Fibroblast of peridontal ligament (primary cell): Measurements from ENCODE around the gene HMG20A.
"Not testable (repeated sequence)": the region's sequence is repeated elsewhere in the genome, so short reads cannot be mapped to it uniquely, and the experiment has no call there.

Source experiments
- DNase-seq: peaks from one replicate; pipeline ENCODE4 v3.0.0-alpha.2; 2010; ENCODE audit errors: extremely low read depth

The HMG20A gene

GRCh38 chr15:77406846-77407245, 13.8 kb upstream of the HMG20A start:
- no peak for DNase-seq

DNA sequence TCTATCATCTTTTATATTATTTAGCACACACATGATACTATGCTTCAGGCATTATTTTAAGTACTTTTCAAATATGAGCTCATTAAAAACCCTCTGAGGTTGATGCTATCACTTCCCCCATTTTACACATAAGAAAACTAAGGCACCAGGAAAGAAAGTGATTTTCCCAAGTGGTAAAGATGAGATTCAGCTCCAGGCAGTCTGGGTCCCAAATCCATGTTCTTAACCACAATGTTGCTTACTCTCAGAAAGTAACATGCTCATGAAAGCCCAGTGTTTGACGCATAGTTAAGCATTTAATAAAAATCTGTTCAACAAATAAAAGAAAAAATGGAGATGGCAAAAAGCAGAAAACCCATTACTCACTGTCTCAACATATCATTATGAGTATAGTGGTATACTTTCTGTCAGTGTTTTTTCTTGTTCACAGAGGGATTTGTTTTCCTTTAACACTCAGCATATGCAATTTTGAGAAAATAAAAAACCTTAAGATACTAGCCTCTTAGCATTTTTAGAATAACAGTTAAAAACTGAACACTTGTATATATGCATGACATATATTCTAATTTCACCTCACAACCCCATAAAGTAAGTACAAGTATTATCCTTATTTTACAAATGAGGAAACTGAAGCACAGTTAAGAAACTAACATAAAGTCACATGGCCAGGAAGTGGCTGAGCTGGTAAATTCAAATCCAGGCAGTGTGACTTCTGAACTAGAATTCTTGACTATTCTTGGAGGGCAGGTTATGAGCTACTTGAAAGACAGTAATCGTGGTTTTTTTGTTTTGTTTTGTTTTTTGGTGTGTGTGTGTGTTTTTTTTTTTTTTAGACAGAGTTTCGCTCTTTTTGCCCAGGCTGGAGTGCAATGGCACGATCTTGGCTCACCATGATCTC, 11.2 kb upstream of the HMG20A start:
- DNase-seq, result no peak

DNA sequence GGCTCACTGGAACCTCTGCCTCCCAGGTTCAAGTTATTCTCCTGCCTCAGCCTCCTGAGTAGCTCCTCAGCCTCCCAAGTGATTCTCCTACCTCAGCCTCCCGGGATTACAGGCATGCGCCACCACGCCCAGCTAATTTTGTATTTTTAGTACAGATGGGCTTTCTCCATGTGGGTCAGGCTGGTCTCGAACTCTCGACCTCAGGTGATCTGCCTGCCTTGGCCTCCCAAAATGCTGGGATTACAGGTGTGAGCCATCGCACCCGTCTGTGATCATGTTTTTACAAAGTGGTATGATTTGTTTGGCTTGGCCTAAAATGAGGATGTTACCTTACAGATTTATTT, 10.6 kb upstream of the HMG20A start:
- not testable (repeated sequence) for DNase-seq

DNA sequence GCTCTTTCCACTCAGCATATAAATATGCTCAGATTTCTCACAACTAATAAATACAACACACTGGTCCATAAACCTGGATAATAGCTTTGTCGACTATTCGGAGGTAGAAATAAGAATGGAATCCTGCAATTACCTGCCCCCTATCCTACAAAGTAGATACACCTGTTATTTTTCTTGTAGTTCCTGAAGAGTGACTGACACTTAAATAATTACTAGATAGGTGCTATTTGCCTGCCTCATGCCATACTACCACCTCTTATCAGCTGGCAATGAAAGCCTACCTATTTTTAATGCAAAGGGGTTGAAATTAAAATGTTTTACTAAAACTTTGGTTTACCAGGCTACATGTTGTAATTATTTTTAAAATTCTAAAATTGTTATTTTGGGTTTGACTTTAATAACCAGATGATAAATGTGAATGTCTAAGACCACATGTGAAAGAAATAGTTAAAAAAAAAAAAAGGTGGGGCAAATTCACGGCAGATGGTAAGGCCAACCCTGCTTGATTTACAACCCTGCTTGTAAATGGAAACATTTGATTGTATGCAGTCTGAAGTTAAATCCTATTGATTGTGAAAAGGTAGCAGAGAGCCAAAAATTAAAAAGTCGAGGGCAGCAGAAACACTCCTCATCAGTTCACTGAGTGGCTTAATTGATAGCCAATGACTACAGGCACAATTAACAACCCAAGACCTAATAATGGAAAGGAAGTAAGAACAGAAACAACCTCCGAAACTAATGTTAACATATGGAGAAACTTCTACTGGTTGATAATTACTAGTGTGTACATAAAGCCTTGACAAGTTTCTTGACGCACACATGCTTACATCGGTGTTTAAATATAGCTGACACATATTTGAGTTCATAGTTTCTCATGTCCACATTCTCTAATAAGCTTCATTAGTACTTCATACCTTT, 9.7 kb upstream of the HMG20A start:
- DNase-seq, result no peak

DNA sequence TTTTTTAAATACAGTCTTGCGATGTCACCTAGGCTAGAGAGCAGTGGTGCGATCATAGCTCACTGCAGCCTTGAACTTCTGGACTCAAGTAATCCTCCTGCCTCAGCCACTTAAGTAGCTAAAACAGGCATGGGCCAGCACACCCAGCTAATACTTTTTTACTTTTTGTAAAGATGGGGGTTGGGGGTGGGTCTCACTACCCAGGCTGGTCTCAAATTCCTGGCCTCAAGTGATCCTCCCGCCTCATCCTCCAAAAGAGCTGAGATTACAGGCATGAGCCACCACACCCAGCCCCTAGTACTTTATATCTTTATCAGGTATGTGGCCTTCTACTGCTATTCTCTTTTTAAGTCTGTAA, 9.1 kb upstream of the HMG20A start:
- no peak for DNase-seq

DNA sequence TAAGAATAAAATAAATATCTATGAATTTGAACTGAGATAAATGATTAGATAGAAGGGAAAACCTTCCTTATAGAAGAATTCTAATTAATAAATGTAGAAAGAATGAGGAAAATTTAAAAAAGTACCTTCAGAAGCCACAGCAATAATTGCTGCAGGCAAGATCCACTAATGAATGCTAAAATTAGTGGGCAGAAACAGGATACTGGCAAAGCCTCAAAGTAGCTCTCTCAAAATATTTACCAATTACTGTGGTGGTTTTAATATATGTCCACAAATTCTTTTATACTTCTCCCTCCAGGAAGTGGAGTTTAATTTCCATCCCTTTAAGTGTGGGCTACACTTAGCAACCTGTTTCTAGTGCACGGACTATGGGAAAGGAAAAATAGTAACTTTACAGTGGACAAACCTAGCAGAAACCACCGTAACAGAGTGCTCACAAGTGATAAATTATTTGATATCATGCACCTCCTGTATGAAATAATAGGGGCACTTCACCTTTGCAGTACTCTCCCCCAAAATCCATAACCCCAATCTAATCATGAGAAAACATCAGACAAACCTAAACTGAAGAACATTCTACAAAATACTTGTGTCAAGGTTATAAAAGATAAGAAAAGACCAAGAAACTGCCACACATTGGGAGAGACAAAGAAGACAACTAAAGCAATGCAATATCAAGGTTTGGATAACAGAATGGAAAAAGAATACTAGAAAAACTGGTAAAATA, 7.6 kb upstream of the HMG20A start:
- no peak for DNase-seq

GRCh38 chr15:77413699-77414349, 6.9 kb upstream of the HMG20A start:
- DNase-seq, result no peak

DNA sequence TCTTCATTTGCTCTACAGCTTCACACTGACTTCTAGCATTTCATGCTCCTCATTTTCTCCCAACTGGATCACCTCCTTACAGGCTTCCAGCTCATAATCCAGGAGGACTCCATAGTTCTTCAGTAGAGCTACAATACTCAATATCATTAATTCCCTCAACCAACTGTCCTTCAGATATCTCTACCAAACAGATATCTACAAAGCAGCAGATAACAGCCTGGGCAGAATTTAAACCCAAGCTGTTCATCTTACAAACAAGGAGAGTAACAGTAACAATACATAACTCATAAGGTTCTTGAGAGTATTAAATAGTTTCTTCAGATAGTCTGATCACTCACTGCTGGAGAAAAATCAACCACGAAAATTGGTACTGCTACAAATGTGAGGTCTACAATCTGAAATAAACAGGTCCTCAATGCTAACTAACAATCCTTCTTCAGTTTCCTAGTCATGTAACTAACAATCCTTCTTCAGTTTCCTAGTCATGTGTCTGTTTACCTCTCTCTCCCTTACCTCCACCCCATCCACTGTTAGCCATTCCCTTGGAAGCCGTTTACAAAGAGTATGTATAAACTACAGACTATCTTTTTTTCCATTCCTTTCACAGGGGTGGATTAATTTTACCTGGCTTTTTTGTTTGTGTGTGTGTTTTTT, 5.8 kb upstream of the HMG20A start:
- no peak for DNase-seq

DNA sequence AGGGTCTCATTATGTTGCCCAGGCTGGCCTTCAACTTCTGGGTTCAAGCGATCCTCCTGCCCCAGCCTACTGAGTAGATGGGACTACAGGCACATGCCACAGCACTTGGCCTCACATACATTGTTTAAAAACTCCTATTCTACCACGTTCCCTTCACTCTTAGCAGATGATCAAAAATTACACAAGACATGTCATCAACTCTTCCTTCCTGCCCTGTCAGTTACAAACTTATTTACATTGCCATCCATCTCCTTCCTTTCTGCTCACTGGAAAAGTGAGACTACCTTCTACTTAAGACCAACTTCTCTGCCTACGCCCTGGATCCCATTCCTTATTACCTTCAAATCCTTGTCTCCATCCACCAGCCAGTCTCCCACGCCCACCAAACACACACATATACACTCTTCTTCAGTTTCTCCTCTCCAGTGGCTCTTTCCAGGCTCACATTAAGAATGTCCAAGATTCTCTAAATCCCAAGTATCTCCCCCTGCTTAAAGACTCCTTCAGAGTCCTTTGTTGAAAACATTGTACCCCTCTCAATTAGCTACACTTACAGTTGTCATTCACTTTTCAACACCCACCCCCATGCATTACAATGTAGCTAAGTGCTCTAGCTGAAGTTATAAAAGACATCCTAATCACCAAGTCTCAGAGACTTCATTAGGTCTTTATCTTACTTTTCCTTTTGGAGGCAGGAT, 5.1 kb upstream of the HMG20A start:
- no peak for DNase-seq

DNA sequence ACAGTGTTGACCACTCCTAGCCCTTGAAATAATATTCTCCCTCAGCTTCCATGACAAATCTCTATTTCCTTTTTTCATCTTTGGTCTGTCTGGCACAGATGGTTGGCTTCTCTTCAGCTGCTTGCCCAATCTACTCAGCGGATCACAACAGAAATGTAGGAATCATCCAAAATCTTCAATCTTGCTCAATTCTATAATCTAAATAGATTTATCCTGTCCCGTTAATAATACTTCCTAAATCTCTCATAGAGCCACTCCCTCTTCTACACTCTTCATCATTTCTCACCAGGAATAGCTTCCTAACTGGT, 4.6 kb upstream of the HMG20A start:
- peak; percentile 90 for DNase-seq

- DNase-seq, result no peak
Measured at GRCh38 chr15:77416954-77417353, 3.7 kb upstream of the HMG20A start.

DNA sequence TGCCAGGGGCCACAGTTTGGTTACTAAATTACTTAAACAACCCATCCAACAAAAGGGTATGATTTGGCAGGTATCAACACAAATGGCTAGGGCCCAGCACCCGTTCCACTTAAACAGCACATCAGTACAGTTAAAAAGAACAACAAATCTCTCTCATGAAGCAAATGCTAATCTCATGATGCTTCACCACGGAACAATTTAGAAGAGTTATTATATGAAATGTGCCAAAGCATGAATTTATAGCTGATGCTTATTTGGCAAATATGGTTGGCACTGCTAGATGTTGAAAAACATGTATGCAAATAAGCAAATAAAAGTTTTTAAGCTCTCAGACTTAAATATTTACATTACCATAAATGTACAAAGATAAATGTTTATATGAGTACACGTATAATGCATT, 3.1 kb upstream of the HMG20A start:
- DNase-seq, result peak; percentile 37

- DNase-seq, result peak; percentile 55
Measured at GRCh38 chr15:77418391-77418965, 2.2 kb upstream of the HMG20A start.

- peak; percentile 70 for DNase-seq
Measured at GRCh38 chr15:77418966-77419835, 1.5 kb upstream of the HMG20A start.

DNA sequence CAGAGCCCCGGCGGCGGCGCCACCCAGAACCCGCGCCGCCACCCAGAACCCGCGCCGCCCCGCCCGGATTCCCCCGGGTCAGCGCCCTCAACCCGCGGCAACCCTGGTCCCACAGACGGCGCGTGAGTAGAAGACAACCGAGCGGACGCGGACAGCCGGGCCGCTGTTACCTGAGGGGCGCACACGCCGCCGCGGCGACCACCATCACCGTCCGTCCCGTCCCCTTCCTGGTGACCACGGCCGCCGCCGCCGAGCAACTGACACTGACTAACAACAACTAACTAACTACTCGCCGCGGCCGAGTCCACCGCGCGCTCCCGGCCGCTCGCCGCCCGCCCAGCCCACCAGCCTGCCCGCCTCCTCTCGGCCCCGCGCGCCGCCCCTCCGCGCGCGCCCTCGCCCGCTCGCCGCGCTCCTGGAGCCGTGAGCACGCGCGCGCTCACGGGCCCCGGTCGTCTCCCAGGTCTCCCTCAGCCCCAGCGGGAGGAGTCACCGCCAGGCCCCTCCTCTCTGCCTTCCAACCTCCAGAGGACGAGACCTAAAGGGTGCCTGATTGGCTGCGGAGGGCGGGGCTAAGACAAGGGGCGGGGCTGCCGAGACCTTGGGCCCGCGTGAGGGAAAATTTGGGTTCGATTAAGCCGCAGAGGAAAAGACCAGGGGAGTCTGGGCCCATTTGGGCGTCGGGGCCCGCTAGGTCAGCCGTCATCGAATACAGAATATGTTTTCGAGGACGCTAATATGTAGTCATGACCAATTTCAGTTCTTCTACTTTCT, 665 bp upstream of the HMG20A start, which contains the start of gene PEAK1:
TSS of gene PEAK1 (minus strand) at position 269 of the 774 bp plus-strand sequence. CDS start 238,178 bp downstream, outside the sequence.
- DNase-seq, result peak; percentile 98

DNA sequence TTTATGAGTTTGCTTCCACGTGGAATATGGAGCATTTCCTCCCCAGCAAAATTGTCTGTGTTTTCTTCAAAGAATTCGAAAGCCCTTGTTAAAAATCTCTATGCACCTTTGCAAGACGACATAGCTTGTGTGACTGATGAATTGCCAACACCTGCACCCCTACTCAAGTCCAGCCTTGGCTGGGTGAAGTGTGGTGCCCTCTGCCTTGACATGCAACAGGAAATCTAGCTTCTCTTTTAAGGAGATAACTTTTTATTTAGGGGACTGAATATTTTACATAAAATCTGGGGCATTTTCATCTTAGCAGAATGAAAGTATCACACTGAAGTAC, 647 bp downstream of the HMG20A start:
- DNase-seq, result no peak

GRCh38 chr15:77425104-77425503, 4.4 kb downstream of the HMG20A start:
- DNase-seq, result no peak

GRCh38 chr15:77426377-77426776, 5.7 kb downstream of the HMG20A start:
- DNase-seq, result no peak

DNA sequence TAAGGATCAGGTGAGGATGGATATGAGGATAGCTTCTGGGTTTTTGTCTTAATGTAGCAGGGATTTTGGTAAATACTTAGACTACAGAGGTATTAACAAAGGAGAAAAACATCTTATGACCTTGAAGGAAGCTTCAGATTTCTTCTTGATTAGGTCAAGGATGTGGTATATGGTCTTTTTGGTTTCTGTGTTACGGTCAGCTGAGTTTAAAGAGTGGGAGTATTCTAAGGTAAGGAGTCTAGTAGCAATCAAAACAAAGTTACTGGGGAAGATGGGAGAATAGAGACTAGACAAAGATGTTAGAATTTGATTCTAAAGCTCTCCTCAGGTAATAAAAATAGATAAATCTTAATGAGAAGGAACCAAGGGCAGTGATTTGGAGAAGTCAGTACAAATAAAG, 6.2 kb downstream of the HMG20A start:
- no peak for DNase-seq
